A549 (cell line): ENCODE measurements around the gene NLN. TPM values are rescaled to one million over a fixed set of nuclear protein-coding genes. Genes with fewer than 3 reads are reported as not detected.

Experiments
- ATAC-seq, 2 experiments: fragments of 200-7000 bp in 1 of 2; fragments of >200 bp in 1 of 2; cut with Nextera tagmentation in 1 of 2; cut with Tn5 transposase in 1 of 2; 3 replicates each; pipeline versions ENCODE4 v1.8.0 to v1.9.1; 2018 to 2020; ENCODE audit warnings: mild to moderate bottlenecking in 1 of 2, moderate library complexity in 1 of 2
- CTCF ChIA-PET: fragments of 300-600 bp; sonication (Branson Sonifier 250); formaldehyde crosslinking; extraction: SDS; loops from one replicate; lab custom pipeline; 2021; ENCODE audit warnings: antibody characterized with exemption, inconsistent platforms; lab: Yijun Ruan, JAX
- POLR2A ChIA-PET: fragments of 350-600 bp; formaldehyde crosslinking; extraction: SDS; loops from one replicate; lab custom pipeline; 2021; ENCODE audit warnings: antibody characterized with exemption, inconsistent platforms; lab: Yijun Ruan, JAX
- DNase-seq, 2 experiments: peaks; one replicate each; pipeline versions ENCODE4 v3.0.0 to v3.0.0-alpha.2; 2011 to 2016; ENCODE audit warnings: low read depth in 1 of 2, low spot score in 1 of 2
- FAIRE-seq: peaks from 2 replicates; lab custom pipeline; 2011; peaks lifted over from hg19 to GRCh38; lab: Jason Lieb, UNC
- H3K27ac ChIP-seq, 2 experiments: fragments of >200 bp; sonication (Bioruptor Twin); formaldehyde crosslinking; 3 replicates each; pipeline ENCODE4 v1.5.1; 2016 to 2017
- H3K4me1 ChIP-seq: fragments of >200 bp; sonication (Bioruptor Twin); formaldehyde crosslinking; 3 replicates; pipeline ENCODE4 v1.6.1; 2016
- H3K4me2 ChIP-seq: fragments of >200 bp; sonication (Bioruptor Twin); formaldehyde crosslinking; 3 replicates; pipeline ENCODE4 v1.6.1; 2016
- H3K4me3 ChIP-seq: fragments of >200 bp; sonication (Bioruptor Twin); formaldehyde crosslinking; 3 replicates; pipeline ENCODE4 v1.5.1; 2016
- H3K9me3 ChIP-seq: fragments of >200 bp; sonication (Bioruptor Twin); formaldehyde crosslinking; 3 replicates; pipeline ENCODE4 v1.6.1; 2016
- ATOH8 ChIP-seq: fragments of 250-450 bp; sonication (Bioruptor Pico); IDR thresholded peaks from 2 replicates; pipeline ENCODE4 v1.5.0; 2020; ENCODE audit warnings: low read depth, mild to moderate bottlenecking, moderate library complexity
- BCL3 ChIP-seq: fragments of >200 bp; sonication (Bioruptor Twin); formaldehyde crosslinking; IDR thresholded peaks from 3 replicates; pipeline ENCODE4 v1.6.1; 2016
- CBX2 ChIP-seq: fragments of 200-600 bp; sonication (generic); IDR thresholded peaks from 2 replicates; pipeline ENCODE4 v1.6.1; 2016; ENCODE audit warnings: low read depth, mild to moderate bottlenecking, borderline replicate concordance
- CBX8 ChIP-seq: fragments of 200-600 bp; sonication (generic); IDR thresholded peaks from 2 replicates; pipeline ENCODE4 v1.6.1; 2016
- CEBPB ChIP-seq, 2 experiments: fragments of >200 bp in 1 of 2; sonication (Bioruptor Twin) in 1 of 2; formaldehyde crosslinking in 1 of 2; IDR thresholded peaks; 2 replicates each; pipeline ENCODE4 v1.6.1; 2012 to 2016
- FOSL2 ChIP-seq, 2 experiments: fragments of 450-650 bp in 1 of 2; fragments of >200 bp in 1 of 2; sonication (Bioruptor Twin) in 1 of 2; formaldehyde crosslinking; IDR thresholded peaks; 2 replicates each; pipeline versions ENCODE4 v1.5.0 to v1.6.1; 2016 to 2020; ENCODE audit warnings: mild to moderate bottlenecking in 1 of 2, moderate library complexity in 1 of 2
- GATA3 ChIP-seq: IDR thresholded peaks from 2 replicates; pipeline ENCODE4 v1.6.1; 2012; ENCODE audit warnings: borderline replicate concordance
- HOXB13 ChIP-seq: fragments of 250-450 bp; sonication (Bioruptor Pico); IDR thresholded peaks from 2 replicates; pipeline ENCODE4 v1.5.0; 2020; ENCODE audit warnings: low read depth, mild to moderate bottlenecking, moderate library complexity
- JUN ChIP-seq, 2 experiments: fragments of >200 bp; sonication (Bioruptor Twin); formaldehyde crosslinking; IDR thresholded peaks; 2 replicates in 1 of 2; 3 replicates in 1 of 2; pipeline ENCODE4 v1.6.1; 2016 to 2017
- JUNB ChIP-seq: fragments of >200 bp; sonication (Bioruptor Twin); formaldehyde crosslinking; IDR thresholded peaks from 2 replicates; pipeline ENCODE4 v1.6.1; 2016
- MAFK ChIP-seq: fragments of 450-650 bp; IDR thresholded peaks from 2 replicates; pipeline ENCODE4 v1.6.1; 2014; ENCODE audit not compliant: partially characterized antibody
- NPAS2 ChIP-seq: fragments of 250-450 bp; sonication (Bioruptor Pico); IDR thresholded peaks from 2 replicates; pipeline ENCODE4 v1.8.0; 2022; ENCODE audit warnings: mild to moderate bottlenecking, moderate library complexity, borderline replicate concordance
- NR3C1 ChIP-seq: fragments of >200 bp; sonication (Bioruptor Twin); formaldehyde crosslinking; IDR thresholded peaks from 3 replicates; pipeline ENCODE4 v1.6.1; 2017
- POLR2A ChIP-seq: IDR thresholded peaks from 2 replicates; pipeline ENCODE4 v1.6.1; 2012; ENCODE audit warnings: mild to moderate bottlenecking, low read length
- RAD21 ChIP-seq, 2 experiments: fragments of >200 bp in 1 of 2; sonication (Bioruptor Twin) in 1 of 2; formaldehyde crosslinking in 1 of 2; IDR thresholded peaks in 1 of 2; conservative IDR thresholded peaks in 1 of 2; 2 replicates in 1 of 2; 3 replicates in 1 of 2; pipeline ENCODE4 v1.6.1; 2012 to 2018; ENCODE audit warnings: inconsistent platforms in 1 of 2
- TFCP2L1 ChIP-seq: fragments of 250-450 bp; sonication (Bioruptor Pico); IDR thresholded peaks from 2 replicates; pipeline ENCODE4 v1.5.0; 2021; ENCODE audit warnings: mild to moderate bottlenecking
- ZFP36 ChIP-seq: fragments of 450-650 bp; IDR thresholded peaks from 2 replicates; pipeline ENCODE4 v1.6.1; 2014; ENCODE audit warnings: borderline replicate concordance; ENCODE audit not compliant: partially characterized antibody
- ZNF302 ChIP-seq: fragments of 250-450 bp; sonication (Bioruptor Pico); IDR thresholded peaks from 2 replicates; pipeline ENCODE4 v1.9.0; 2021; ENCODE audit warnings: inconsistent platforms, mild to moderate bottlenecking, moderate library complexity
- WGBS: methylation state at CpG from one replicate; pipeline ENCODE4 v1.1.6; 2017; ENCODE audit errors: missing lambda C conversion rate; 5-methylcytosine and 5-hydroxymethylcytosine counted together
- polyA plus RNA-seq, 4 experiments: library from polyadenylated mRNA; depleted of rRNA in 3 of 4; stranded (reverse); fragments of >200 nt; fragmentation: RNase III in 1 of 4; extraction: RNeasy Plus Mini Kit Qiagen cat#74134 plus additional on column Dnase treatment in 1 of 4; gene quantifications; 2 replicates in 3 of 4; 3 replicates in 1 of 4; pipeline ENCODE4 v1.2.3, GENCODE V29; 2011 to 2017
- TF ChIP-seq, protein P1 (sequence below): fragments of 450-650 bp; IDR thresholded peaks from 2 replicates; pipeline ENCODE4 v1.6.1; 2014; ENCODE audit warnings: antibody characterized with exemption
- TF ChIP-seq, protein P2 (sequence below): IDR thresholded peaks from 2 replicates; pipeline ENCODE4 v1.6.1; 2012
- TF ChIP-seq, protein P3 (sequence below): IDR thresholded peaks from 2 replicates; pipeline ENCODE4 v1.6.1; 2012; ENCODE audit warnings: low read depth, borderline replicate concordance

NLN gene
- polyA plus RNA-seq, 2 of the 4 experiments (the other 2 are of a cell fraction), result 69.3 to 88.9 TPM

GRCh38 chr5:65823204-65823603 lies 101.2 kb downstream of the NLN start:
- Histone ChIP-seq H3K4me1 (peaks cover 46% of the 10 kb centered on the region), H3K27ac (peak overlapping the region; percentile 54 to 84; a peak in 5 of 6 replicates), H3K9me3 (no peaks in the 10 kb centered on the region), H3K4me3 (no peak overlapping the region), H3K4me2 (peak overlapping the region; percentile 67)
- peak; percentile 46 to 62 for DNase-seq
- TF ChIP-seq FOSL2 (IDR thresholded peaks at IDR 0.05) (no peak), FOSL2 (CRISPR knock-in tag; IDR thresholded peaks at IDR 0.05) (peak; percentile 56), GATA3 (0 out of 2 replicates have a peak, but pooled peaks have one; percentile 25), HOXB13 (CRISPR knock-in tag) (no peak), NR3C1 (no peak)
- TF ChIP-seq, protein P1, sequence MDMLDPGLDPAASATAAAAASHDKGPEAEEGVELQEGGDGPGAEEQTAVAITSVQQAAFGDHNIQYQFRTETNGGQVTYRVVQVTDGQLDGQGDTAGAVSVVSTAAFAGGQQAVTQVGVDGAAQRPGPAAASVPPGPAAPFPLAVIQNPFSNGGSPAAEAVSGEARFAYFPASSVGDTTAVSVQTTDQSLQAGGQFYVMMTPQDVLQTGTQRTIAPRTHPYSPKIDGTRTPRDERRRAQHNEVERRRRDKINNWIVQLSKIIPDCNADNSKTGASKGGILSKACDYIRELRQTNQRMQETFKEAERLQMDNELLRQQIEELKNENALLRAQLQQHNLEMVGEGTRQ, result no peak
- TF ChIP-seq, protein P2, sequence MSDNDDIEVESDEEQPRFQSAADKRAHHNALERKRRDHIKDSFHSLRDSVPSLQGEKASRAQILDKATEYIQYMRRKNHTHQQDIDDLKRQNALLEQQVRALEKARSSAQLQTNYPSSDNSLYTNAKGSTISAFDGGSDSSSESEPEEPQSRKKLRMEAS, result peak; percentile 37; the same call in 1 of the 2 replicates
- ChIA-PET POLR2A (no interaction called here), CTCF (interaction anchor here (0.5 to 1.7 kb wide), 2 partner anchors 11 to 298 kb away, joined by 4 to 6 read pairs; no protein-coding TSS in a partner anchor)
- FAIRE-seq, result peak; percentile 77
- ATAC-seq, result peak; percentile 56 to 72; a peak in 4 of 6 replicates
- 30% methylated on average over 2 of the region's 2 CpGs for WGBS

- no peaks in the 10 kb centered on the region for H3K9me3 ChIP-seq
Measured at GRCh38 chr5:65823845-65824445, 101.9 kb downstream of the NLN start.

More at GRCh38 chr5:65823845-65824445, 101.9 kb downstream of the NLN start:
- peaks cover 39% of the 10 kb centered on the region for H3K4me1 ChIP-seq
- ATAC-seq (no peak; a peak in 1 of 6 replicates), FAIRE-seq (no peak), DNase-seq (no peak)
- H3K4me3 ChIP-seq, result no peak overlapping the region
- peak overlapping the region; percentile 67 for H3K4me2 ChIP-seq
- POLR2A ChIA-PET, result no interaction called here
- H3K27ac ChIP-seq, result peak overlapping the region; percentile 54 to 84; a peak in 5 of 6 replicates
- TF ChIP-seq CEBPB (IDR thresholded peaks at IDR 0.05) (no peak), TFCP2L1 (CRISPR knock-in tag) (no peak), NR3C1 (no peak), POLR2A (no peak), ATOH8 (CRISPR knock-in tag) (no peak), JUNB (no peak), CBX8 (no peak), ZFP36 (no peak), BCL3 (no peak), RAD21 (conservative IDR thresholded peaks at IDR 0.05 in 1 of 2, IDR thresholded peaks at IDR 0.05 in 1 of 2) (no peak), CBX2 (no peak), NPAS2 (CRISPR knock-in tag) (no peak), JUN (IDR thresholded peaks at IDR 0.05) (no peak), FOSL2 (IDR thresholded peaks at IDR 0.05) (no peak), FOSL2 (CRISPR knock-in tag; IDR thresholded peaks at IDR 0.05) (no peak), ZNF302 (CRISPR knock-in tag) (no peak), MAFK (no peak)
- TF ChIP-seq, protein P3, sequence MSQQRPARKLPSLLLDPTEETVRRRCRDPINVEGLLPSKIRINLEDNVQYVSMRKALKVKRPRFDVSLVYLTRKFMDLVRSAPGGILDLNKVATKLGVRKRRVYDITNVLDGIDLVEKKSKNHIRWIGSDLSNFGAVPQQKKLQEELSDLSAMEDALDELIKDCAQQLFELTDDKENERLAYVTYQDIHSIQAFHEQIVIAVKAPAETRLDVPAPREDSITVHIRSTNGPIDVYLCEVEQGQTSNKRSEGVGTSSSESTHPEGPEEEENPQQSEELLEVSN, result no peak
- TF ChIP-seq, all 56 proteins: peak for 0
- CTCF ChIA-PET, result interaction anchor here (1.7 kb wide), 1 partner anchor 10 kb away, joined by 6 read pairs; no protein-coding TSS in a partner anchor
- 55% methylated on average over 4 of the region's 4 CpGs for WGBS
